Lung (tissue), 12 donors: ENCODE measurements around the gene ISOC1. TPM values are rescaled to one million over a fixed set of nuclear protein-coding genes. Genes with fewer than 3 reads are reported as not detected.

Experiments
- ATAC-seq: fragments of 200-7000 bp; cut with Tn5 transposase; one replicate; pipeline ENCODE4 v1.9.1; 2020; ENCODE audit warnings: moderate number of reproducible peaks; ENCODE audit not compliant: insufficient read depth, low FRiP score
- DNase-seq, 3 donors: peaks; one replicate each; pipeline ENCODE4 v3.0.0-alpha.2; 2013 to 2017
- H3K27ac ChIP-seq, 2 donors: one replicate each; pipeline ENCODE4 v1.5.1; 2013; ENCODE audit warnings: mild to moderate bottlenecking in 2 of 2, moderate library complexity in 2 of 2, control low read depth in 1 of 2, inconsistent platforms in 1 of 2, low read depth in 1 of 2, low read length in 1 of 2
- H3K27me3 ChIP-seq, 3 donors: one replicate each; pipeline ENCODE4 v1.5.1; 2013; ENCODE audit warnings: low read length in 2 of 3; ENCODE audit not compliant: control insufficient read depth in 3 of 3, insufficient read depth in 3 of 3
- H3K36me3 ChIP-seq, 4 donors: one replicate each; pipeline ENCODE4 v1.5.1; 2013; ENCODE audit warnings: low read length in 4 of 4, mild to moderate bottlenecking in 1 of 4, moderate library complexity in 1 of 4; ENCODE audit not compliant: control insufficient read depth in 4 of 4, insufficient read depth in 4 of 4
- H3K4me1 ChIP-seq, 5 donors: one replicate each; pipeline ENCODE4 v1.5.1; 2013; ENCODE audit warnings: low read length in 5 of 5, mild to moderate bottlenecking in 2 of 5, moderate library complexity in 1 of 5; ENCODE audit not compliant: control insufficient read depth in 5 of 5, insufficient read depth in 5 of 5
- H3K4me3 ChIP-seq: one replicate; pipeline ENCODE4 v1.5.1; 2013; ENCODE audit warnings: mild to moderate bottlenecking, control low read depth, moderate library complexity
- H3K9ac ChIP-seq, 2 donors: one replicate each; pipeline ENCODE4 v1.5.1; 2013; ENCODE audit warnings: low read length in 2 of 2, control low read depth in 1 of 2; ENCODE audit not compliant: insufficient read depth in 1 of 2
- H3K9me3 ChIP-seq, 4 donors: one replicate each; pipeline ENCODE4 v1.5.1; 2013; ENCODE audit warnings: low read length in 3 of 4, mild to moderate bottlenecking in 1 of 4, moderate library complexity in 1 of 4; ENCODE audit not compliant: control insufficient read depth in 4 of 4, insufficient read depth in 3 of 4
- CTCF ChIP-seq: IDR thresholded peaks from 2 replicates; pipeline ENCODE4 v1.5.1; 2012; ENCODE audit warnings: mild to moderate bottlenecking; ENCODE audit errors: control extremely low read depth, extremely low read depth
- whole genome bisulfite sequencing, 2 donors: extraction: QIAGEN DNeasy Blood & Tissue Kit; methylation state at CpG; one replicate each; pipeline ENCODE4 v1.1.7; 2013; 5-methylcytosine and 5-hydroxymethylcytosine counted together
- polyA plus RNA-seq, 2 donors: library from polyadenylated mRNA; stranded (reverse); fragments of 200-250 nt; gene quantifications; one replicate each; pipeline ENCODE4 v1.2.1, GENCODE V29; 2013
- total RNA-seq, 2 donors: library from RNA; depleted of rRNA in 1 of 2; stranded (reverse); fragments of >200 nt in 1 of 2; gene quantifications; one replicate each; pipeline ENCODE4 v1.2.1, GENCODE V29; 2014 to 2021
- donor health status: control.
- donor health status: control.
- donor health status: Bipolar disorder and iron deficiency.
- donor health status: healthy.
- donor health status: DM: yes; HTN: yes; CAD: no.

ISOC1 gene
- total and polyA plus RNA-seq, 4 donors = 13.4 to 34.8 (median 17.6) TPM

GRCh38 chr5:129080766-129081165, 13.8 kb upstream of the ISOC1 start:
- ATAC-seq (no peak), DNase-seq (no peak)
- no peak overlapping the region for H3K27ac ChIP-seq
- H3K4me1 ChIP-seq = peaks cover 0 to 8% (median 0%) of the 10 kb centered on the region in 5 donors
- no peaks in the 10 kb centered on the region for H3K27me3 ChIP-seq
- WGBS, 2 donors = 95% methylated on average over 7 of the region's 7 CpGs
- H3K9ac ChIP-seq = no peak overlapping the region
- no peaks in the 10 kb centered on the region for H3K36me3 ChIP-seq
- H3K4me3 ChIP-seq = no peak overlapping the region
- no peak for TF ChIP-seq CTCF
- H3K9me3 ChIP-seq = no peaks in the 10 kb centered on the region

GRCh38 chr5:129082225-129083136, 12.1 kb upstream of the ISOC1 start:
- no peak for ATAC-seq
- 71 to 77% methylated on average over 6 of the region's 6 CpGs for WGBS, 2 donors
- TF ChIP-seq CTCF = no peak
- H3K36me3 ChIP-seq = no peaks in the 10 kb centered on the region
- no peak overlapping the region for H3K27ac ChIP-seq
- no peaks in the 10 kb centered on the region for H3K27me3 ChIP-seq
- H3K4me3 ChIP-seq = no peak overlapping the region
- H3K9me3 ChIP-seq = no peaks in the 10 kb centered on the region
- DNase-seq = no peak
- H3K9ac ChIP-seq = no peak overlapping the region
- H3K4me1 ChIP-seq = peaks cover 0 to 8% (median 0%) of the 10 kb centered on the region in 5 donors

- no peaks in the 10 kb centered on the region for H3K36me3 ChIP-seq
- WGBS, 2 donors = 5 to 6% methylated on average over 56 to 61 of the region's 61 CpGs
- H3K4me1 ChIP-seq = peaks cover 4 to 38% (median 10%) of the 10 kb centered on the region in 5 donors
- TF ChIP-seq CTCF = no peak
- no peaks in the 10 kb centered on the region for H3K27me3 ChIP-seq
- ATAC-seq = peak; percentile 63
- H3K9ac ChIP-seq = peak overlapping the region; percentile 61 to 82
- H3K9me3 ChIP-seq = no peaks in the 10 kb centered on the region
- peak overlapping the region; percentile 88 for H3K4me3 ChIP-seq
- peak; percentile 77 to 84 (median 78) for DNase-seq
- H3K27ac ChIP-seq = peak overlapping the region; percentile 88 to 89
Observed at GRCh38 chr5:129094924-129095899, 663 bp downstream of the ISOC1 start.
